GM12875 (cell line): ENCODE data around the gene PDE6B.

Experiments
- H3K4me3 ChIP-seq: one replicate; pipeline ENCODE4 v1.5.1; 2011; ENCODE audit warnings: low read depth, low read length, control low read depth
- CTCF ChIP-seq: IDR thresholded peaks from 2 replicates; pipeline ENCODE4 v1.5.1; 2011; ENCODE audit warnings: low read depth, mild to moderate bottlenecking, control low read depth, inconsistent platforms, low read length, moderate library complexity, borderline replicate concordance; ENCODE audit not compliant: insufficient read depth

The PDE6B gene

GRCh38 chr4:624705-625590 is at the start of gene PDE6B:
PDE6B (plus strand) TSS chr4:625573; CDS start chr4:625627, 54 bp downstream.
- H3K4me3 ChIP-seq, result no peak within 1 kb of the TSS
- no peak for TF ChIP-seq CTCF

- H3K4me3 ChIP-seq, result no peak within 1 kb of the TSS
These were observed 49.0 kb upstream of the PDE6B start, which contains the start of gene TMEM271 for GRCh38 chr4:576245-576821. TMEM271 (minus strand) TSS chr4:576295; CDS start chr4:576062, 233 bp downstream.

GRCh38 chr4:576991-577498 is 48.3 kb upstream of the PDE6B start:
- no peak for TF ChIP-seq CTCF
- no peak overlapping the region for H3K4me3 ChIP-seq

More at GRCh38 chr4:576245-576821, 49.0 kb upstream of the PDE6B start, which contains the start of gene TMEM271:
- no peak for TF ChIP-seq CTCF

GRCh38 chr4:577499-578450 is 47.6 kb upstream of the PDE6B start:
- no peak for TF ChIP-seq CTCF
- no peak overlapping the region for H3K4me3 ChIP-seq

GRCh38 chr4:578451-579443 is 46.6 kb upstream of the PDE6B start:
- no peak for TF ChIP-seq CTCF
- H3K4me3 ChIP-seq, result no peak overlapping the region
